PC-9 (cell line): ENCODE data around the gene MYO15B.

ENCODE experiments used
- EZH2 ChIP-seq: fragments of 200-600 bp; sonication (generic); IDR thresholded peaks from 2 replicates; pipeline ENCODE4 v1.8.0; 2017; ENCODE audit warnings: antibody characterized with exemption, low read depth
- TF ChIP-seq, protein P1 (sequence below): fragments of 200-600 bp; sonication (generic); conservative IDR thresholded peaks from 2 replicates; pipeline ENCODE4 v1.6.1; 2017; ENCODE audit warnings: mixed run types, antibody characterized with exemption, mild to moderate bottlenecking, moderate library complexity

- TF ChIP-seq, protein P1, sequence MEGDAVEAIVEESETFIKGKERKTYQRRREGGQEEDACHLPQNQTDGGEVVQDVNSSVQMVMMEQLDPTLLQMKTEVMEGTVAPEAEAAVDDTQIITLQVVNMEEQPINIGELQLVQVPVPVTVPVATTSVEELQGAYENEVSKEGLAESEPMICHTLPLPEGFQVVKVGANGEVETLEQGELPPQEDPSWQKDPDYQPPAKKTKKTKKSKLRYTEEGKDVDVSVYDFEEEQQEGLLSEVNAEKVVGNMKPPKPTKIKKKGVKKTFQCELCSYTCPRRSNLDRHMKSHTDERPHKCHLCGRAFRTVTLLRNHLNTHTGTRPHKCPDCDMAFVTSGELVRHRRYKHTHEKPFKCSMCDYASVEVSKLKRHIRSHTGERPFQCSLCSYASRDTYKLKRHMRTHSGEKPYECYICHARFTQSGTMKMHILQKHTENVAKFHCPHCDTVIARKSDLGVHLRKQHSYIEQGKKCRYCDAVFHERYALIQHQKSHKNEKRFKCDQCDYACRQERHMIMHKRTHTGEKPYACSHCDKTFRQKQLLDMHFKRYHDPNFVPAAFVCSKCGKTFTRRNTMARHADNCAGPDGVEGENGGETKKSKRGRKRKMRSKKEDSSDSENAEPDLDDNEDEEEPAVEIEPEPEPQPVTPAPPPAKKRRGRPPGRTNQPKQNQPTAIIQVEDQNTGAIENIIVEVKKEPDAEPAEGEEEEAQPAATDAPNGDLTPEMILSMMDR: no peak
- TF ChIP-seq EZH2: no peak
These were observed 7.1 kb downstream of the MYO15B start for GRCh38 chr17:75594499-75595283.
